NCI-H82 treated with DMSO at 0.1 percent for 48 hours (cell line): ENCODE data around the gene PHKB.

ENCODE experiments used
- DNase-seq: peaks from one replicate; lab custom pipeline; 2025; ENCODE audit not compliant: unreplicated experiment; lab: John Stamatoyannopoulos, UW

Gene PHKB

DNA sequence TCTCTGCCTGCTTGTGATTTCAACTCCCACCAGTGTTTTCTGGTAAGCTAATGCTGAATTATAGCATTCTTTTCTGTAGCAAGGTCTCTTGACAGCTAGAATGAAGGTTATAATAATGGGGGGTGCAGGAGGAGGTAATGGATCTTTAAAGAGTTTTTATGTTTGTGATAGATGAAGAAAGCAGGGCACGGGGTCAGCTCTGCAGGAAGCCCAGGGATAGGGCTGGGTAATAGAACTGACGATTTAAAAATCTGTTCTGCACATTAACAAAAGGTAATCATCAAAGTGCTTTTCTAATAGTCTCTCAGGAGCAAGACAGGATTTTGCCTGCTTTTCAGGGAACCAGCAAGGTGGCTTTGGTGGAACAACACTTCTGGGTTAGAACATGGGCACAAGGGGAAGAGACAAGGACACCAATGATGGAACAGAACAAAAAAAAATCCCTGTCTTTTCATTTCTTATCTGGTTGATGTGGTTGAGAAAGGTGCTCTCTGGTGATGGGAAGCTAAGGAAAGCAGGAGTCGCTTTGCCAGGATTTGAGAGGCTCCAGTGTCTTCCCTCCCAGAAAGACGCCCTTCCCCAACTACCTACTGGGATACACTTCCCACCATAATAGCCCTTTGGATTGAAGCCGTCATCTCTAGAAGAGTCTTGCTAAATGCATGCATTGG is 263.1 kb downstream of the PHKB start:
- DNase-seq, result no peak

DNA sequence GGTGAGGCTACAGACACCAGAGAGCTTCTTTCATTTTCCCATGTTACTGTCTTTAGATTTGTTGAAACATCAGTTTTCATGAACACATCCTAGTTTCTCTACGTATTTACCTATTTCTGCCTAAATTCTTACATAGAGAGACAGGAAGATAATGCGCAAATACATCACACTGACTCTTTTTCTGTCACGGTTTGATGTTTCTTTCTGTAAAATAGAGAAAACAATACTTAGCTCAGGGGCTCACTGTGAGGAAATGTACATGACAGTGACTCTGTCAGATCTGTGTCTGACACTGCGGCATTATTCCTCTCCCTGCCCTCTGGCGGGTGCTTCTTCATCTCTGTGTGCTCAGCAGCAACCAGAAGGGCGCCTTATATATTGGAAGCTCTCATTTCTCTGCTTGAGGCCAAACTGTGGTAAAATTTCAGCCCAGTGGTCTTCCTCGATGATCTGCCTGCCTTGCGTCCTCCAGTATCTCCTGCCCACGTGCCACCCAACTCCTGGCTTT is 264.1 kb downstream of the PHKB start:
- DNase-seq, result no peak

- DNase-seq, result no peak
These were observed 265.0 kb downstream of the PHKB start for GRCh38 chr16:47726031-47726675.

GRCh38 chr16:47727131-47727530 is 266.0 kb downstream of the PHKB start:
- DNase-seq, result no peak

GRCh38 chr16:47728205-47728604 is 267.1 kb downstream of the PHKB start:
- no peak for DNase-seq

DNA sequence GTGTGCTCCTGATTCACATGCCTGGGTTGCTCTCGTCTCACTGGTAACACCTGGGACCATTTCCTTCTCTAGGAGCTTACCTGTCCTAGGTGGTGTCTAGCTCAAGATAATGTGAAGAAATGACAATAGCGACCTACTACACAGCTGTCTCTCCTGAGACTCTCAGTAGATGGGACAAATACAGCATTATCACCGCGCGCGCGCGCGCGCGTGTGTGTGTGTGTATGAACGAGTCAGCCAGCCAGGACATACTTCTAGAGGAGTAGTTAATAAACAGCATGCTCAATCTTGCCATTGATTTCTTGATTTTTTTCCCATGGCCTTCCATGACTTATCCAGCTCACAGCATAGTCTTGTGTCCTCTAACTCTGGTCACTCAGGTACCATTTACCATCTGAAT is 268.6 kb downstream of the PHKB start:
- DNase-seq, result no peak

DNA sequence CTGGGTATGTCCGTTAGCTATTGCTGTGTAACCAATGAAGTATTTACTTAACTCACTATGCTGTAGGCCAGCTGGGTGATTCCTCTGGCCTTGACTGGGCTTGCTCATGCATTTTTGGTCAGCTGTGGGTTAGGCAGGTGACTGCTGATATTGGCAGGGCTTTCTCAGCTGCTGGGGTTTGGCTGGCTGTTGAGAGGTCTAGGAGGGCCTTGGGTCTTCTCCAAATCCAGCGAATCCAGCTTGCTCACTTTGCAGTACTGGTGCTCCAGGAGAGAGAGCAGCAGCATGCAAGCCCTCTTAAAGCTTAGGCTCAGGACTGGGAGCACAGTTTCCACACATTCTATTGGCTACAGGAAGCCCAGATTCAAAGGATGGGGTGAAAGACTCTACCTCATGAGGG is 270.1 kb downstream of the PHKB start:
- no peak for DNase-seq

- no peak for DNase-seq
These were observed 271.0 kb downstream of the PHKB start for GRCh38 chr16:47732122-47732521.

GRCh38 chr16:47732523-47733111 is 271.5 kb downstream of the PHKB start:
- no peak for DNase-seq

- DNase-seq, result peak; percentile 4
These were observed 273.1 kb downstream of the PHKB start for GRCh38 chr16:47734081-47734857.

GRCh38 chr16:47734987-47735594 is 274.0 kb downstream of the PHKB start:
- no peak for DNase-seq

DNA sequence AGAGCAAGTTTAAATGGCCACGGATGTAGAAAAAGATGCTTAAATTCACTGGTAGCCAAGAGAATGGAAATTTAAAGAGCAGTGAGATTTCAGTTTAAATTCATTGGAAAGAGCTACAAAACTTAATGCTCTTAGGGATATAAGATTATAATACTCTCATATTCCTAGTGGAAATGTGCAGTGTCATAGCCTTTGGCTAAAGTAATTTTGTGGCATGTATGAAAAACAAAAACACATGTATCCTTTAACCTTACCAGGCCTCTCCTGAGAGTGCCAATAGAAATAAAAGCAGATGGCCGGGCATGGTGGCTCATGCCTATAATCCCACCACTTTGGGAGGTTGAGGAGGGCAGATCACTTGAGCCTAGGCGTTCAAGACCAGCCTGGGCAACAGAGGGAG is 289.2 kb downstream of the PHKB start:
- no peak for DNase-seq
